ENCODE measurements around the gene KREMEN1.

DNA sequence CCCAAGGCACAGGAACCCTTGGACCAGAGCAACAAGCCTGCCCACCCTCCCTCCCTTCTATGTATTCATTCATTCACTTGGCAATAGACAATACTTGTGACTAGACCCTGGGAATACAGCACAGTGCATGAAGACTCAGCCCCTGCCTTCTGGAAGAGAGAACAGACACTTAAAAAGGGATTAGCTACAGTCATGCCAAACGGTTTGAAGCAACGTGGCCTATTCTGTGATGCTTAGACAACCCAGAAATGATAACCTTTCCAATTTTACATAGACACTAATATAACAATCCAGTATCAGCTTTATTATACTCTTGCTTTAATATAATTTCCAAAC, 52.6 kb downstream of the KREMEN1 start:
- TF ChIP-seq, protein P1, sequence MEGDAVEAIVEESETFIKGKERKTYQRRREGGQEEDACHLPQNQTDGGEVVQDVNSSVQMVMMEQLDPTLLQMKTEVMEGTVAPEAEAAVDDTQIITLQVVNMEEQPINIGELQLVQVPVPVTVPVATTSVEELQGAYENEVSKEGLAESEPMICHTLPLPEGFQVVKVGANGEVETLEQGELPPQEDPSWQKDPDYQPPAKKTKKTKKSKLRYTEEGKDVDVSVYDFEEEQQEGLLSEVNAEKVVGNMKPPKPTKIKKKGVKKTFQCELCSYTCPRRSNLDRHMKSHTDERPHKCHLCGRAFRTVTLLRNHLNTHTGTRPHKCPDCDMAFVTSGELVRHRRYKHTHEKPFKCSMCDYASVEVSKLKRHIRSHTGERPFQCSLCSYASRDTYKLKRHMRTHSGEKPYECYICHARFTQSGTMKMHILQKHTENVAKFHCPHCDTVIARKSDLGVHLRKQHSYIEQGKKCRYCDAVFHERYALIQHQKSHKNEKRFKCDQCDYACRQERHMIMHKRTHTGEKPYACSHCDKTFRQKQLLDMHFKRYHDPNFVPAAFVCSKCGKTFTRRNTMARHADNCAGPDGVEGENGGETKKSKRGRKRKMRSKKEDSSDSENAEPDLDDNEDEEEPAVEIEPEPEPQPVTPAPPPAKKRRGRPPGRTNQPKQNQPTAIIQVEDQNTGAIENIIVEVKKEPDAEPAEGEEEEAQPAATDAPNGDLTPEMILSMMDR (IDR thresholded peaks at IDR 0.05) = no peak
- TF ChIP-seq POLR2AphosphoS5 (IDR thresholded peaks at IDR 0.05) (no peak), EP300 (IDR thresholded peaks at IDR 0.05) (no peak), POLR2A (IDR thresholded peaks at IDR 0.05) (no peak)

All from upper lobe of left lung (tissue), 4 donors.